ENCODE data around the gene ZNF341. TPM values are rescaled to one million over a fixed set of nuclear protein-coding genes. Genes with fewer than 3 reads are reported as not detected.

The ZNF341 gene
- total RNA-seq, 1 donor from 2014 or later, result 8.3 TPM

DNA sequence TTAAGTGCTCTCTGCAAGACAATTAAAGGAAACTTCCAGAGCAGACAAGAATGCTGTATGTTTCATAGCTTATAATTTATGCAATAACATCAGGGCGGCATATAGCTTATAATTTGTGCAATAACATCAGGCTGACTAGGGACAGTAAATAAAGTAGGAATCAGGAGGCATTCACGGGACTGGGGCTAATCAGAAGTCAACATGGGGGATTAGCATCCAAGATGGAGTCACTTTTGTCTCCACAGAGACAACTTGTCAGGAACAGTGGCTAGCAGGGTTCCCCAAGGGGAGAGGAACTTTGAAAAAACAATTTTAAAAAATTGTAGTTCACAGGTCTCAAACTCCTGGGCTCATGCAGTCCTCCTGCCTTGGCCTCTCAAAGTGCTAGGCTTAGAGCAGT is 3.3 kb upstream of the ZNF341 start:
- TF ChIP-seq, protein P1, sequence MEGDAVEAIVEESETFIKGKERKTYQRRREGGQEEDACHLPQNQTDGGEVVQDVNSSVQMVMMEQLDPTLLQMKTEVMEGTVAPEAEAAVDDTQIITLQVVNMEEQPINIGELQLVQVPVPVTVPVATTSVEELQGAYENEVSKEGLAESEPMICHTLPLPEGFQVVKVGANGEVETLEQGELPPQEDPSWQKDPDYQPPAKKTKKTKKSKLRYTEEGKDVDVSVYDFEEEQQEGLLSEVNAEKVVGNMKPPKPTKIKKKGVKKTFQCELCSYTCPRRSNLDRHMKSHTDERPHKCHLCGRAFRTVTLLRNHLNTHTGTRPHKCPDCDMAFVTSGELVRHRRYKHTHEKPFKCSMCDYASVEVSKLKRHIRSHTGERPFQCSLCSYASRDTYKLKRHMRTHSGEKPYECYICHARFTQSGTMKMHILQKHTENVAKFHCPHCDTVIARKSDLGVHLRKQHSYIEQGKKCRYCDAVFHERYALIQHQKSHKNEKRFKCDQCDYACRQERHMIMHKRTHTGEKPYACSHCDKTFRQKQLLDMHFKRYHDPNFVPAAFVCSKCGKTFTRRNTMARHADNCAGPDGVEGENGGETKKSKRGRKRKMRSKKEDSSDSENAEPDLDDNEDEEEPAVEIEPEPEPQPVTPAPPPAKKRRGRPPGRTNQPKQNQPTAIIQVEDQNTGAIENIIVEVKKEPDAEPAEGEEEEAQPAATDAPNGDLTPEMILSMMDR (IDR thresholded peaks at IDR 0.05; ENCODE audit: unreplicated experiment), result no peak
- no peak for DNase-seq (ENCODE audit: low spot score, unreplicated experiment)
- Mint-ChIP-seq H3K27me3 (peaks cover 3% of the 10 kb centered on the region), H3K36me3 (ENCODE audit: insufficient read depth) (no peaks in the 10 kb centered on the region), H3K4me3 (ENCODE audit: low read depth) (no peak overlapping the region), H3K27ac (no peak overlapping the region), H3K4me1 (ENCODE audit: low read depth) (peaks cover 12% of the 10 kb centered on the region), H3K9me3 (ENCODE audit: low read depth) (no peaks in the 10 kb centered on the region)

DNA sequence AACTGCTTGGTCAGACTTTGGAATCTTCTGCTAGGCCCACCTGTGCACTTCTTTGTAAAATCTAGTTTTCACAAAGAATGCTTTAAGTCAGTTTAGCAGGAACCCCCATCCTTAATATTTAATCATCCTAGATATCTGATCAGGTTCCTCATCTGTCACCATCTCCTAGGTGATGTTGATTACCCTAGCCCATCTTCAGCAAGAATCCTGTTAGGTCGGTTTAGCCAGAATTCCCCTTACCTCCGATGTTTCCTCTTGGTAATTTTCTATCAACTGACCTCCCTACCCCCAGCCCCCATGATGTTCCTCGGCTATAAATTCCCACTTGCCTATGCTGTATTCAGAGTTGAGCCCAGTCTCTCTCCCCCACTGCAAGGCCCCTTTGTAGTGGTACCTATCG is 2.7 kb upstream of the ZNF341 start:
- Mint-ChIP-seq H3K4me3 (ENCODE audit: low read depth) (no peak overlapping the region), H3K4me1 (ENCODE audit: low read depth) (peaks cover 18% of the 10 kb centered on the region), H3K36me3 (ENCODE audit: insufficient read depth) (peaks cover 3% of the 10 kb centered on the region), H3K9me3 (ENCODE audit: low read depth) (no peaks in the 10 kb centered on the region), H3K27me3 (peaks cover 3% of the 10 kb centered on the region), H3K27ac (peak overlapping the region; percentile 26)
- DNase-seq (ENCODE audit: low spot score, unreplicated experiment), result no peak
- TF ChIP-seq, protein P1 (IDR thresholded peaks at IDR 0.05; ENCODE audit: unreplicated experiment), result no peak

DNA sequence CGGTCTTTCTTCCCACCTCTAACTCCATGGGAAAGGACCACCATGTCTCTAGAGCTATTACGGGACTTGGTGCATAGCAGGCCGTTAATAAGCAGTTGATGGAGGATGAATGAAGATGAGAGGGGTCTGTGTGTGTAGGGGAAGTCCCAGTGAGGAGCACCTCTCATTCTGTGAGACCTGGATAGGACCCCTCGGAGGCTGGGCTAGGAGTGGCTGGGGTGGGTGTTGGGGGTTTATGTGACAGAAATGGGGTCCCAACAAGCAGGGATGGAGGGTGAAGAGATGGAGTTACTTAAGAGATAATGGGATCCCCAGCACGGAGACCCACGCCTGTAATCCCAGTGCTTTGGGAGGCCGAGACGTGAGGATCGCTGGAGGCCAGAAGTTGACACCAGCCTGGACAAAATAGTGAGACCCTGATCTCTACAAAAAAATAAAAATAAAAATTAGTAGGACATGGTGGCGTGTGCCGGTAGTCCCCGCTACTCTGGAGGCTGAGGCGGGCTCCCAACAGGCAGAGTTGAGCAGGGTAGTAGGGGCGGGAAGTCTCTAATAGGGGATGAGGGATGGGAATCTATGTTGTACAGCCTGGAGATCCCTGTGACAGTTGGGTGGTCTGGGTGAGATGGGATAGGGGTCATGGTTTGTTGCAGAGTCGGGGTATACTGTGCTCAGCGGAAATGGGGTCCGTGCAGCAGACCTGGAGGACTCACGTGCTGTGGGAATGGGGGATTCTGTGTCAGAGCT is 677 bp upstream of the ZNF341 start:
- H3K27me3 Mint-ChIP-seq, result peaks cover 3% of the 10 kb centered on the region
- H3K4me3 Mint-ChIP-seq (ENCODE audit: low read depth), result peak overlapping the region; percentile 74
- H3K9me3 Mint-ChIP-seq (ENCODE audit: low read depth), result peaks cover 7% of the 10 kb centered on the region
- peak overlapping the region; percentile 93 for H3K27ac Mint-ChIP-seq
- peaks cover 21% of the 10 kb centered on the region for H3K4me1 Mint-ChIP-seq (ENCODE audit: low read depth)
- H3K36me3 Mint-ChIP-seq (ENCODE audit: insufficient read depth), result peaks cover 10% of the 10 kb centered on the region
- no peak for DNase-seq (ENCODE audit: low spot score, unreplicated experiment)
- TF ChIP-seq, protein P1 (IDR thresholded peaks at IDR 0.05; ENCODE audit: unreplicated experiment), result no peak

DNA sequence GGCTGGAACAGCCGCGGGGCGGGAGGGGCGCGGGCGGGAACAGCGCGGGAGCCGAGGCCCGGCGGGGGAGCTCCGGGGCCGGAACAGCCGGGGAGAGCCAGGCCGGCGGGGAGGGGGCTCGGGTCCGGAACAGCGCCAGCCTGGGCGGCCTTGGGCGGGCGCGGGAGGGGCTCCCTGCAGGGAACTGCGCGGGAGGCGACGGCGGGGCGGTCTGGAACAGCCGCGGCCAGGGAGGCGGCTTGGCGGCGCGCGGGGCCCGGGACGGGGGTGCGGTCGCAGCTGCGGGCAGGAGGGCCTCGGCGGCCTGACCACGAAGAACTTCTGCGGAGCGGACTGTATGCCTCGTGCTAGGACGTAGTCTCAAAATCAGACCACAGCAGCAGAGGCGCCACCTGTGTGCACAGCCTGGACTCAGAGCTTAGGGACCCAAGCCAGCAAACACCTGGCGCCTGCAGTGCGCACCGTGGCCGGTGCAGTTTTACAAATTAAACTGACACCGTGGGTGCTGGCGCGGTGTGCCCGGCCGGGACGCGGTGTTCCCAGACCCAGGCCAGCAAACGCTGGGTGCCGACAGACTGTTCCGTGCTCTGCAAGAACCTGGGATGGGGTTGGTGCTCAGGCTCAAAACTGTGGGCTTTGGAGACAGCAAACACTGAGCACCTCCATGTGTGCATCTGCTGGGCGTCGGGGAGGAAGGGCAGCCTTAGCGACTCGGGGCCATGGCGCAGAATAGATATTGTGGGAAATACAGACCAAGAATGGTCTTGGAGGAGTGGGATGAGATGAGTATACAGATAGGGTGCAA is 572 bp downstream of the ZNF341 start:
- Mint-ChIP-seq H3K36me3 (ENCODE audit: insufficient read depth) (peaks cover 17% of the 10 kb centered on the region), H3K4me3 (ENCODE audit: low read depth) (peak overlapping the region; percentile 75), H3K9me3 (ENCODE audit: low read depth) (peaks cover 15% of the 10 kb centered on the region), H3K27ac (peak overlapping the region; percentile 94), H3K27me3 (no peaks in the 10 kb centered on the region), H3K4me1 (ENCODE audit: low read depth) (peaks cover 21% of the 10 kb centered on the region)
- TF ChIP-seq, protein P1 (IDR thresholded peaks at IDR 0.05; ENCODE audit: unreplicated experiment), result peak; percentile 19
- no peak for DNase-seq (ENCODE audit: low spot score, unreplicated experiment)

All from progenitor cell of endocrine pancreas (in vitro differentiated cells).